Uterus (tissue), 4 donors: ENCODE data around the gene HOATZ. TPM values are rescaled to one million over a fixed set of nuclear protein-coding genes. Genes with fewer than 3 reads are reported as not detected.

Experiments
- DNase-seq, 2 donors: peaks; one replicate each; pipeline ENCODE4 v3.0.0-alpha.2; 2019 to 2020
- H3K27ac ChIP-seq, 2 donors: fragments of 200-600 bp; sonication (generic); 1 replicate in 1 of 2; 2 replicates in 1 of 2; pipeline ENCODE4 v1.5.1; 2016 to 2018
- H3K27me3 ChIP-seq, 2 donors: fragments of 200-600 bp; sonication (generic); one replicate each; pipeline ENCODE4 v1.5.1; 2018 to 2019; ENCODE audit warnings: control low read depth in 1 of 2
- H3K36me3 ChIP-seq, 2 donors: fragments of 200-600 bp; sonication (generic); one replicate each; pipeline ENCODE4 v1.5.1; 2019; ENCODE audit warnings: control low read depth in 1 of 2
- H3K4me1 ChIP-seq, 2 donors: fragments of 200-600 bp; sonication (generic); one replicate each; pipeline ENCODE4 v1.5.1; 2018 to 2019; ENCODE audit warnings: control low read depth in 1 of 2
- H3K4me3 ChIP-seq, 2 donors: fragments of 200-600 bp; sonication (generic); 1 replicate in 1 of 2; 2 replicates in 1 of 2; pipeline ENCODE4 v1.5.1; 2018 to 2019; ENCODE audit warnings: mild to moderate bottlenecking in 1 of 2
- H3K9me3 ChIP-seq, 2 donors: fragments of 200-600 bp; sonication (generic); one replicate each; pipeline ENCODE4 v1.5.1; 2019; ENCODE audit warnings: control low read depth in 1 of 2
- POLR2A ChIP-seq, 2 donors: fragments of 450-650 bp; IDR thresholded peaks; one replicate each; pipeline ENCODE4 v1.6.1; 2016; ENCODE audit warnings: antibody characterized with exemption in 2 of 2, mild to moderate bottlenecking in 1 of 2, moderate library complexity in 1 of 2
- intact Hi-C: fragments of 100-400 bp; cut with DNase I; formaldehyde crosslinking; loops from one replicate; pipeline ENCODE4 v1.15.1; 2023; ENCODE audit warnings: low total_unique reads
- total RNA-seq, 4 donors: library from RNA; depleted of rRNA in 3 of 4; stranded (reverse); fragments of >200 nt in 3 of 4; gene quantifications; one replicate each; pipeline versions ENCODE4 v1.1.0 to v1.2.4, GENCODE V29; 2014 to 2023
- TF ChIP-seq, protein P1 (sequence below), 4 experiments: fragments of 200-600 bp in 2 of 4; fragments of 450-650 bp in 2 of 4; sonication (generic) in 2 of 4; IDR thresholded peaks; one replicate each; pipeline ENCODE4 v1.5.1; 2016 to 2019; ENCODE audit warnings: antibody characterized with exemption in 4 of 4, mild to moderate bottlenecking in 2 of 4, moderate library complexity in 1 of 4
- donor health status: DM: yes; HTN: yes; CAD: no.

The HOATZ gene
- total RNA-seq, 4 donors from 2014 or later, result 0.88 to 2.7 (median 2.6) TPM; not detected in 1

DNA sequence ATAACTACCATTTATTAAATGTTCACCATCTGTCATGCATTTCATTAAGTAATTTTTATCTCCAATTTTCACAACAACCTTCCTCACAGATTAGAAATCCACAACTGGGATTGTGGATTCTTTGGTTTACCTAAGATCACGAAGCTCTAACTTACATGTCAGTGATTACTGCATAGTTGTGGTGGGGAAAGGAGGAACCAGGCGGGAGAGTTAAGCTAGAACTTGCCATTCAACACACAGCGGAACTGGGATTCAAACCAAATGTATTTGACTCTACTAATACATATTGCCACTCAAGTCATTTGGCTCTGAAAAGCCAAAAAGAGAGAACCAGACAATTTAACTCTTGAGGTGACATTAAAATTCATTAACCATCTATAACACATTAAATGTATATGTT lies 15.5 kb downstream of the HOATZ start:
- intact Hi-C loops, result no loop called here
- Histone ChIP-seq H3K4me1 (no peaks in the 10 kb centered on the region), H3K27ac (no peak overlapping the region), H3K27me3 (no peaks in the 10 kb centered on the region), H3K9me3 (no peaks in the 10 kb centered on the region), H3K4me3 (no peak overlapping the region), H3K36me3 (no peaks in the 10 kb centered on the region)
- TF ChIP-seq, protein P1, sequence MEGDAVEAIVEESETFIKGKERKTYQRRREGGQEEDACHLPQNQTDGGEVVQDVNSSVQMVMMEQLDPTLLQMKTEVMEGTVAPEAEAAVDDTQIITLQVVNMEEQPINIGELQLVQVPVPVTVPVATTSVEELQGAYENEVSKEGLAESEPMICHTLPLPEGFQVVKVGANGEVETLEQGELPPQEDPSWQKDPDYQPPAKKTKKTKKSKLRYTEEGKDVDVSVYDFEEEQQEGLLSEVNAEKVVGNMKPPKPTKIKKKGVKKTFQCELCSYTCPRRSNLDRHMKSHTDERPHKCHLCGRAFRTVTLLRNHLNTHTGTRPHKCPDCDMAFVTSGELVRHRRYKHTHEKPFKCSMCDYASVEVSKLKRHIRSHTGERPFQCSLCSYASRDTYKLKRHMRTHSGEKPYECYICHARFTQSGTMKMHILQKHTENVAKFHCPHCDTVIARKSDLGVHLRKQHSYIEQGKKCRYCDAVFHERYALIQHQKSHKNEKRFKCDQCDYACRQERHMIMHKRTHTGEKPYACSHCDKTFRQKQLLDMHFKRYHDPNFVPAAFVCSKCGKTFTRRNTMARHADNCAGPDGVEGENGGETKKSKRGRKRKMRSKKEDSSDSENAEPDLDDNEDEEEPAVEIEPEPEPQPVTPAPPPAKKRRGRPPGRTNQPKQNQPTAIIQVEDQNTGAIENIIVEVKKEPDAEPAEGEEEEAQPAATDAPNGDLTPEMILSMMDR (IDR thresholded peaks at IDR 0.05), result no peak
- no peak for TF ChIP-seq POLR2A (IDR thresholded peaks at IDR 0.05)
- no peak for DNase-seq

DNA sequence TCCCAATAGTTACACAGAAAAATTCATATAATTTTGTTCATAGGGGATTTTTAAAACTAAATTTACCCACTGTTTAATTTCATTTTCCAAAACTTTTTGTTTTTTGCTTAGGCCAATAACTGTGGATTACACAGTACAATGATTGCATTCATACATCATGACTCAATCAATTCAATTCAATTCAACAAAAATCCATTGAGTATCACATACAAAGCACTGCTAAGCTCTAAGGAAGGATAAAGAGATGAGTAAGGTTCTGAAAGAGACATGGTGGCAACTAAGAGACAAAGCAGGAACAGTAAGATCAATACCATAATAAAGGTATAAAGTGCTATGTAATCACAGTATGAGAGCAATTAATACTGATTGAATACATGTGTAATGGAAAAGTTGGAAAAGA lies 16.6 kb downstream of the HOATZ start:
- Histone ChIP-seq H3K27ac (no peak overlapping the region), H3K27me3 (no peaks in the 10 kb centered on the region), H3K36me3 (no peaks in the 10 kb centered on the region), H3K9me3 (no peaks in the 10 kb centered on the region), H3K4me1 (no peaks in the 10 kb centered on the region), H3K4me3 (no peak overlapping the region)
- no peak for TF ChIP-seq POLR2A (IDR thresholded peaks at IDR 0.05)
- TF ChIP-seq, protein P1 (IDR thresholded peaks at IDR 0.05), result no peak
- DNase-seq, result no peak
- intact Hi-C loops, result no loop called here

DNA sequence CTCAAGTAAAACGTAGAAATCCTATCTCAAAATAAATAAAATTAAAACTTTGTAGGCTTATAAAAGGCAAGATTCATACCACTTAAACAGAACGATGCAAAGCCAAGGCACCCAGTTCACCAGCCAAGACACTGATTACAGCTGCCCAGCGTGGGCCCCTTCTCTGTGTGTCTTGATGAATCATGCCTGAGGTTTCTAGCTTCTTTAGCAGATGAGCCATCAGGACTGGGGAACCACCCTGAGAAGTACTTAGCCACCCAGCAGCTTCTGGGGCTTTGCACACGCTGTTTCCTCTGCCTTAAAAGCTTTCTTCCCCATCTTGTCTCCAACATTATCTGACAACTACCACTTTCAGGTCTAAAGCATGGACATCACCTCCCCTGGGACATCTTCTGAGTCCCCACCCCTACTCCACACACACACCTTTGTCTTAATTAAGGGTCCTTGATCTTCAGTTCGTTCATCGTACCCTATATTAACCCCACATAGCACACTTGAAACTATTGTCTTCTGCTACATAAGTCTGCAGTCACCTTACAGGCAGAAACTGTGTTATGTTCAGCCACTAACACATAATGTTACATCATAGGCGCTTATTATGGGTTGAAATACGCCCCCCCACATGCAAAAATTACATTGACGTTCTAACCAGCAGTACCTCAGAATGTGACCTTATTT lies 17.2 kb downstream of the HOATZ start:
- no peak overlapping the region for H3K27ac ChIP-seq
- H3K9me3 ChIP-seq, result no peaks in the 10 kb centered on the region
- H3K4me3 ChIP-seq, result no peak overlapping the region
- H3K27me3 ChIP-seq, result no peaks in the 10 kb centered on the region
- DNase-seq, result no peak
- no peak for TF ChIP-seq POLR2A (IDR thresholded peaks at IDR 0.05)
- TF ChIP-seq, protein P1 (IDR thresholded peaks at IDR 0.05), result no peak
- intact Hi-C loops, result no loop called here
- H3K4me1 ChIP-seq, result no peaks in the 10 kb centered on the region
- H3K36me3 ChIP-seq, result no peaks in the 10 kb centered on the region

DNA sequence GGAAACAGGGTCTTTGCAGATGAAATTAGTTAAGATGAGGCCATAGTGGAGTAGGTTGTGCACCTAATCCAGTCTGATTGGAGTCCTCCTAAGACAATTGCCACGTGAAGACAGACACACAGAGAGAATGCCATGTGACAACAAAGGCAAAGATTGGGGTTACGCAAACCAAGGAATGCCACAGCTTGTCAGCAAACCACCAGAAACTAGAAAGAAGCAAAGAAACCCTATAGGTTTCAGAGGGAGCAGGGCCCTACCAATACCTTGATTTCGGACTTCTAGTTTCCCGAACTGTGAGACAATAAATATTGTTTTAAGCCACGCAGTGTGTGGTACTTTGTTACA lies 17.8 kb downstream of the HOATZ start:
- DNase-seq, result no peak
- Histone ChIP-seq H3K4me1 (no peaks in the 10 kb centered on the region), H3K4me3 (no peak overlapping the region), H3K27ac (no peak overlapping the region), H3K9me3 (no peaks in the 10 kb centered on the region), H3K27me3 (no peaks in the 10 kb centered on the region), H3K36me3 (no peaks in the 10 kb centered on the region)
- no peak for TF ChIP-seq POLR2A (IDR thresholded peaks at IDR 0.05)
- TF ChIP-seq, protein P1 (IDR thresholded peaks at IDR 0.05), result no peak
- intact Hi-C loops, result no loop called here

DNA sequence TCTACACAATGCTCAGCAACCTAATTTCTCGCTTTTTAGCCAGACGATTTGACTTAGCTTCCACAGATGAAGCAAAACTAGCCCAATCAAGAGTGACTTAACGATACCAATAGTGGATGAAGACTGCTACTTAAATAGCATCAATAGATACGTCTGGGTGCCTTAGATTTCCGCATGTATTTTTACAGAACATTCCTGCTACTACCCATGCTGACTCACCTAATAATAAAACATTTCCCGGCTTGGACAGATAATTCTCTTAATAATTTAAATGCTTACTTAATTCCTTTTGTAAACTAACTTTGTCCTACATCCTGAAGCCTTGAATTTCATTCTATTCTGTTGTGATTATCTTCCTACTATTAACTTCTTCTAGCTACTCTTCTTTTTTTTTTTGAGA lies 20.7 kb downstream of the HOATZ start:
- intact Hi-C loops, result no loop called here
- no peaks in the 10 kb centered on the region for H3K36me3 ChIP-seq

More for the DNA sequence above, 20.7 kb downstream of the HOATZ start:
- Histone ChIP-seq H3K27ac (no peak overlapping the region), H3K9me3 (no peaks in the 10 kb centered on the region), H3K4me1 (no peaks in the 10 kb centered on the region), H3K27me3 (no peaks in the 10 kb centered on the region), H3K4me3 (no peak overlapping the region)
- DNase-seq, result no peak
- no peak for TF ChIP-seq POLR2A (IDR thresholded peaks at IDR 0.05)
- TF ChIP-seq, protein P1 (IDR thresholded peaks at IDR 0.05), result no peak
